BLaER1 treated with 17β-estradiol and CSF1 and Interleukin-3, amounts not matched to agents 10 nM and 100 nM (cell line): ENCODE results near the gene PXK.
"Not testable (repeated sequence)": the region's sequence is repeated elsewhere in the genome, so short reads cannot be mapped to it uniquely, and the experiment has no call there.

Source experiments
- H3K27ac ChIP-seq, 11 experiments: shearing (Covaris generic); formaldehyde crosslinking; 2 replicates each; pipeline ENCODE4 v1.8.1; 2022
- H3K27me3 ChIP-seq, 11 experiments: shearing (Covaris generic); formaldehyde crosslinking; 2 replicates each; pipeline ENCODE4 v1.8.1; 2022
- H3K36me3 ChIP-seq, 11 experiments: shearing (Covaris generic); formaldehyde crosslinking; 2 replicates each; pipeline ENCODE4 v1.8.1; 2022
- H3K4me1 ChIP-seq, 10 experiments: shearing (Covaris generic); formaldehyde crosslinking; 2 replicates each; pipeline ENCODE4 v1.8.1; 2022
- H3K4me2 ChIP-seq, 11 experiments: shearing (Covaris generic); formaldehyde crosslinking; 2 replicates each; pipeline ENCODE4 v1.8.1; 2022
- H3K4me3 ChIP-seq, 10 experiments: shearing (Covaris generic); formaldehyde crosslinking; 2 replicates each; pipeline ENCODE4 v1.8.1; 2022
- H3K9ac ChIP-seq, 11 experiments: shearing (Covaris generic); formaldehyde crosslinking; 2 replicates each; pipeline ENCODE4 v1.8.1; 2022
- H3K9me3 ChIP-seq, 11 experiments: shearing (Covaris generic); formaldehyde crosslinking; replicated peaks in 1 of 11; 2 replicates each; pipeline ENCODE4 v1.8.1; 2022
- H4K20me1 ChIP-seq, 11 experiments: shearing (Covaris generic); formaldehyde crosslinking; 2 replicates each; pipeline ENCODE4 v1.8.1; 2022
- Cebpa-rat ChIP-seq, 11 experiments: shearing (Covaris generic); IDR thresholded peaks; 2 replicates each; pipeline ENCODE4 v1.8.1; 2022

PXK gene

GRCh38 chr3:58427661-58428361 is 95.1 kb downstream of the PXK start:
- Histone ChIP-seq H3K27ac (no peak overlapping the region), H4K20me1 (peaks cover 0 to 95% (median 51%) of the 10 kb centered on the region in 11 experiments; a peak in 17 of 22 replicates), H3K27me3 (no peaks in the 10 kb centered on the region), H3K4me1 (peaks cover 14 to 26% (median 16%) of the 10 kb centered on the region in 10 experiments), H3K4me3 (no peak overlapping the region), H3K9ac (no peak overlapping the region), H3K36me3 (peaks cover 91 to 97% (median 93%) of the 10 kb centered on the region in 11 experiments), H3K9me3 (no peaks in the 10 kb centered on the region), H3K4me2 (no peak overlapping the region)
- no peak for TF ChIP-seq Cebpa-rat (IDR thresholded peaks at IDR 0.05)

GRCh38 chr3:58429657-58430056 is 97.0 kb downstream of the PXK start:
- no peaks in the 10 kb centered on the region for H3K27me3 ChIP-seq
- no peak overlapping the region for H3K27ac ChIP-seq
- no peak for TF ChIP-seq Cebpa-rat (IDR thresholded peaks at IDR 0.05)
- H3K4me3 ChIP-seq = no peak overlapping the region
- H3K4me1 ChIP-seq = peaks cover 21 to 35% (median 25%) of the 10 kb centered on the region in 10 experiments
- H3K4me2 ChIP-seq = 0 out of 22 replicates have a peak overlapping the region, but pooled peaks of 1 of the 11 experiments have one; percentile 5
- H3K36me3 ChIP-seq = peaks cover 73 to 79% (median 74%) of the 10 kb centered on the region in 11 experiments
- peaks cover 0 to 82% (median 40%) of the 10 kb centered on the region in 11 experiments; a peak in 16 of 22 replicates for H4K20me1 ChIP-seq
- peak overlapping the region in 2 of 11 experiments; percentile 11 to 56; a peak in 2 of 22 replicates for H3K9ac ChIP-seq
- no peaks in the 10 kb centered on the region for H3K9me3 ChIP-seq

GRCh38 chr3:58432905-58433304 is 100.2 kb downstream of the PXK start:
- H3K4me1 ChIP-seq = peaks cover 21 to 35% (median 24%) of the 10 kb centered on the region in 10 experiments
- H3K4me2 ChIP-seq = peak overlapping the region; percentile 65 to 95 (median 83)
- peaks cover 40 to 46% (median 42%) of the 10 kb centered on the region in 11 experiments for H3K36me3 ChIP-seq
- H4K20me1 ChIP-seq = peaks cover 0 to 53% (median 26%) of the 10 kb centered on the region in 11 experiments; a peak in 13 of 22 replicates
- peak overlapping the region; percentile 85 to 93 (median 89) for H3K9ac ChIP-seq
- H3K9me3 ChIP-seq = no peaks in the 10 kb centered on the region
- TF ChIP-seq Cebpa-rat (IDR thresholded peaks at IDR 0.05) = no peak
- peak overlapping the region; percentile 75 to 91 (median 89); a peak in 21 of 22 replicates for H3K27ac ChIP-seq
- H3K27me3 ChIP-seq = no peaks in the 10 kb centered on the region
- H3K4me3 ChIP-seq = peak overlapping the region; percentile 66 to 81 (median 77)

- Histone ChIP-seq H3K4me3 (peak within 1 kb of the TSS; percentile 66 to 81 (median 77)), H3K36me3 (peaks cover 34 to 39% (median 35%) of the 10 kb centered on the region in 11 experiments), H3K9me3 (no peaks in the 10 kb centered on the region), H3K4me1 (peaks cover 21 to 35% (median 24%) of the 10 kb centered on the region in 10 experiments), H3K9ac (peak within 1 kb of the TSS; percentile 85 to 93 (median 89)), H3K4me2 (peak within 1 kb of the TSS; percentile 65 to 95 (median 83)), H4K20me1 (peaks cover 0 to 46% (median 26%) of the 10 kb centered on the region in 11 experiments; a peak in 13 of 22 replicates), H3K27me3 (no peaks in the 10 kb centered on the region), H3K27ac (peak within 1 kb of the TSS; percentile 75 to 91 (median 89))
- no peak for TF ChIP-seq Cebpa-rat (IDR thresholded peaks at IDR 0.05)
These were observed 100.9 kb downstream of the PXK start, which contains the start of gene PDHB for GRCh38 chr3:58433400-58434167. Gene PDHB, minus strand, starts transcription at chr3:58433832. Its CDS starts 23 bp downstream, at chr3:58433809.

GRCh38 chr3:58434168-58434504 is 101.4 kb downstream of the PXK start:
- peak overlapping the region in 9 of 11 experiments; percentile 12 to 84 (median 45); a peak in 15 of 22 replicates for H3K27ac ChIP-seq
- peak overlapping the region; percentile 56 to 89 (median 79) for H3K4me2 ChIP-seq
- H3K4me3 ChIP-seq = peak overlapping the region in 9 of 10 experiments; percentile 66 to 81 (median 77); a peak in 16 of 20 replicates
- no peaks in the 10 kb centered on the region for H3K27me3 ChIP-seq
- H3K9me3 ChIP-seq = no peaks in the 10 kb centered on the region
- H3K36me3 ChIP-seq = peaks cover 28 to 34% (median 30%) of the 10 kb centered on the region in 11 experiments
- peak overlapping the region in 9 of 11 experiments; percentile 12 to 86 (median 45); a peak in 8 of 22 replicates for H3K9ac ChIP-seq
- H3K4me1 ChIP-seq = peaks cover 21 to 33% (median 24%) of the 10 kb centered on the region in 10 experiments
- peaks cover 0 to 40% (median 26%) of the 10 kb centered on the region in 11 experiments; a peak in 12 of 22 replicates for H4K20me1 ChIP-seq
- TF ChIP-seq Cebpa-rat (IDR thresholded peaks at IDR 0.05) = no peak

- H3K4me2 ChIP-seq = peak overlapping the region; percentile 56 to 89 (median 79)
- H3K9me3 ChIP-seq = no peaks in the 10 kb centered on the region
- peaks cover 0 to 37% (median 24%) of the 10 kb centered on the region in 11 experiments; a peak in 12 of 22 replicates for H4K20me1 ChIP-seq
- H3K27me3 ChIP-seq = no peaks in the 10 kb centered on the region
- H3K9ac ChIP-seq = no peak overlapping the region
- H3K36me3 ChIP-seq = peaks cover 24 to 30% (median 26%) of the 10 kb centered on the region in 11 experiments
- H3K4me3 ChIP-seq = peak overlapping the region in 1 of 10 experiments; percentile 77; a peak in 1 of 20 replicates
- H3K27ac ChIP-seq = peak overlapping the region in 1 of 11 experiments; percentile 25; a peak in 3 of 22 replicates
- H3K4me1 ChIP-seq = peaks cover 21 to 29% (median 24%) of the 10 kb centered on the region in 10 experiments
- TF ChIP-seq Cebpa-rat (IDR thresholded peaks at IDR 0.05) = no peak
These were observed 101.8 kb downstream of the PXK start for GRCh38 chr3:58434511-58434910.

- no peak for TF ChIP-seq Cebpa-rat (IDR thresholded peaks at IDR 0.05)
- H3K27ac ChIP-seq = no peak overlapping the region
- H3K27me3 ChIP-seq = no peaks in the 10 kb centered on the region
- H3K9ac ChIP-seq = no peak overlapping the region
- peaks cover 20 to 25% (median 21%) of the 10 kb centered on the region in 11 experiments for H3K36me3 ChIP-seq
- no peak overlapping the region for H3K4me2 ChIP-seq
- H4K20me1 ChIP-seq = peaks cover 0 to 32% (median 22%) of the 10 kb centered on the region in 11 experiments; a peak in 12 of 22 replicates
- H3K9me3 ChIP-seq = no peaks in the 10 kb centered on the region
- no peak overlapping the region for H3K4me3 ChIP-seq
- H3K4me1 ChIP-seq = peaks cover 21 to 24% (median 23%) of the 10 kb centered on the region in 10 experiments
These were observed 102.3 kb downstream of the PXK start for GRCh38 chr3:58434990-58435389.

GRCh38 chr3:58437276-58437675 is 104.6 kb downstream of the PXK start:
- not testable (repeated sequence) for H3K4me3 ChIP-seq, H3K9ac ChIP-seq, H3K4me2 ChIP-seq, H3K36me3 ChIP-seq, H3K27ac ChIP-seq, H3K9me3 ChIP-seq, H4K20me1 ChIP-seq, H3K27me3 ChIP-seq
- peaks cover 11 to 18% (median 14%) of the 10 kb centered on the region in 10 experiments for H3K4me1 ChIP-seq

- not testable (repeated sequence) for H3K4me1 ChIP-seq
These were observed 108.3 kb downstream of the PXK start for GRCh38 chr3:58440996-58441355.

More at GRCh38 chr3:58440996-58441355, 108.3 kb downstream of the PXK start:
- not testable (repeated sequence) for H3K27ac ChIP-seq, H3K36me3 ChIP-seq, H3K4me2 ChIP-seq, H3K9me3 ChIP-seq, H3K27me3 ChIP-seq, H4K20me1 ChIP-seq, H3K4me3 ChIP-seq, H3K9ac ChIP-seq
